IMR-90 (cell line): ENCODE data around the gene SEMA6D. TPM values are rescaled to one million over a fixed set of nuclear protein-coding genes. Genes with fewer than 3 reads are reported as not detected.

Experiments used
- ATAC-seq: fragments of 200-7000 bp; cut with Tn5 transposase; 2 replicates; pipeline ENCODE4 v1.9.1; 2020; ENCODE audit warnings: low read depth, mild to moderate bottlenecking, moderate library complexity
- BruUV-seq: library from RNA; stranded (reverse); fragments of 400-500 nt; replicated peaks from 2 replicates; lab custom pipeline; 2021; lab: Mats Ljungman, UMichigan
- CTCF ChIA-PET: fragments of 300-600 bp; formaldehyde crosslinking; extraction: SDS; loops from one replicate; lab custom pipeline; 2021; ENCODE audit warnings: antibody characterized with exemption; lab: Yijun Ruan, JAX
- POLR2A ChIA-PET: fragments of 300-600 bp; sonication (Branson Sonifier 250); formaldehyde crosslinking; loops from one replicate; lab custom pipeline; 2022; ENCODE audit warnings: antibody characterized with exemption; ENCODE audit not compliant: unreplicated experiment; lab: Charles Lee
- DNase-seq: peaks from one replicate; pipeline ENCODE4 v3.0.0; 2013
- H2AFZ ChIP-seq: replicated peaks from 2 replicates; pipeline ENCODE3; 2013; ENCODE audit warnings: low read length, mild to moderate bottlenecking; ENCODE audit not compliant: poor library complexity
- H2AK5ac ChIP-seq: 2 replicates; pipeline ENCODE4 v1.6.1; 2013; ENCODE audit warnings: low read depth, low read length, inconsistent platforms
- H2AK9ac ChIP-seq: replicated peaks from 2 replicates; pipeline ENCODE3; 2013; ENCODE audit warnings: mild to moderate bottlenecking, low read depth, low read length, moderate library complexity; ENCODE audit not compliant: poor library complexity
- H2BK120ac ChIP-seq: 2 replicates; pipeline ENCODE4 v1.6.1; 2013; ENCODE audit warnings: low read depth, low read length, inconsistent platforms
- H2BK15ac ChIP-seq: 3 replicates; pipeline ENCODE4 v1.6.1; 2013; ENCODE audit warnings: low read depth, low read length, inconsistent platforms
- H2BK20ac ChIP-seq: 2 replicates; pipeline ENCODE4 v1.6.1; 2013; ENCODE audit warnings: low read depth, mild to moderate bottlenecking, inconsistent platforms, low read length, moderate library complexity
- H2BK5ac ChIP-seq: 2 replicates; pipeline ENCODE4 v1.6.1; 2013; ENCODE audit warnings: mild to moderate bottlenecking, low read depth, low read length, inconsistent platforms; ENCODE audit not compliant: poor library complexity, severe bottlenecking
- H3K14ac ChIP-seq: replicated peaks from 2 replicates; pipeline ENCODE4 v1.6.1; 2013; ENCODE audit warnings: low read depth, low read length, inconsistent platforms
- H3K18ac ChIP-seq: 2 replicates; pipeline ENCODE4 v1.6.1; 2013; ENCODE audit warnings: low read depth, low read length, control low read depth
- H3K23ac ChIP-seq: 2 replicates; pipeline ENCODE4 v1.6.1; 2013; ENCODE audit warnings: low read depth, low read length, inconsistent platforms
- H3K27ac ChIP-seq: 2 replicates; pipeline ENCODE4 v1.5.1; 2013; ENCODE audit warnings: mild to moderate bottlenecking, control low read depth, low read length; ENCODE audit not compliant: insufficient read depth
- H3K27me3 ChIP-seq: 2 replicates; pipeline ENCODE4 v1.6.1; 2013; ENCODE audit warnings: low read length; ENCODE audit not compliant: control insufficient read depth, insufficient read depth
- H3K36me3 ChIP-seq: 2 replicates; pipeline ENCODE4 v1.6.1; 2013; ENCODE audit warnings: low read length, mixed read lengths; ENCODE audit not compliant: control insufficient read depth, insufficient read depth
- H3K4ac ChIP-seq: 2 replicates; pipeline ENCODE4 v1.6.1; 2013; ENCODE audit warnings: low read depth, low read length, inconsistent platforms
- H3K4me1 ChIP-seq: 2 replicates; pipeline ENCODE4 v1.6.1; 2013; ENCODE audit warnings: low read length, mixed read lengths; ENCODE audit not compliant: control insufficient read depth, insufficient read depth
- H3K4me2 ChIP-seq: 2 replicates; pipeline ENCODE4 v1.6.1; 2013; ENCODE audit warnings: low read depth, mild to moderate bottlenecking, control low read depth, low read length, moderate library complexity
- H3K4me3 ChIP-seq: 2 replicates; pipeline ENCODE4 v1.5.1; 2013; ENCODE audit warnings: low read depth, mild to moderate bottlenecking, control low read depth, low read length, moderate library complexity; ENCODE audit not compliant: insufficient read depth
- H3K56ac ChIP-seq: 2 replicates; pipeline ENCODE4 v1.6.1; 2013; ENCODE audit warnings: low read length, inconsistent platforms; ENCODE audit not compliant: insufficient read depth; ENCODE audit errors: extremely low read depth
- H3K79me1 ChIP-seq, 2 experiments: 2 replicates each; pipeline ENCODE4 v1.6.1; 2013; ENCODE audit warnings: low read length in 2 of 2, inconsistent platforms in 1 of 2, low read depth in 1 of 2
- H3K9ac ChIP-seq: 2 replicates; pipeline ENCODE4 v1.6.1; 2013; ENCODE audit warnings: low read depth, low read length, control low read depth
- H3K9me1 ChIP-seq: 2 replicates; pipeline ENCODE4 v1.6.1; 2013; ENCODE audit warnings: low read length, inconsistent platforms; ENCODE audit not compliant: insufficient read depth
- H3K9me3 ChIP-seq: 2 replicates; pipeline ENCODE4 v1.6.1; 2013; ENCODE audit warnings: low read length; ENCODE audit not compliant: control insufficient read depth, insufficient read depth
- H4K20me1 ChIP-seq: 2 replicates; pipeline ENCODE4 v1.6.1; 2013; ENCODE audit warnings: low read length, inconsistent platforms; ENCODE audit not compliant: insufficient read depth
- H4K5ac ChIP-seq: 2 replicates; pipeline ENCODE4 v1.6.1; 2013; ENCODE audit warnings: mild to moderate bottlenecking, low read depth, low read length, control low read depth
- H4K8ac ChIP-seq, 2 experiments: 2 replicates each; pipeline ENCODE4 v1.6.1; 2013; ENCODE audit warnings: low read depth in 2 of 2, low read length in 2 of 2, control low read depth in 1 of 2, inconsistent platforms in 1 of 2
- H4K91ac ChIP-seq: 2 replicates; pipeline ENCODE4 v1.6.1; 2013; ENCODE audit warnings: low read depth, low read length, inconsistent platforms; ENCODE audit not compliant: insufficient read depth
- BHLHE40 ChIP-seq: fragments of 150-350 bp; IDR thresholded peaks from 2 replicates; pipeline ENCODE4 v1.6.1; 2016; ENCODE audit warnings: mild to moderate bottlenecking, low read depth, low read length
- CHD1 ChIP-seq: IDR thresholded peaks from 2 replicates; pipeline ENCODE4 v1.6.1; 2012; ENCODE audit warnings: low read depth, low read length, improper control_type of control experiment
- MAFK ChIP-seq: IDR thresholded peaks from 2 replicates; pipeline ENCODE4 v1.6.1; 2012; ENCODE audit warnings: low read depth, low read length, improper control_type of control experiment
- RCOR1 ChIP-seq: IDR thresholded peaks from 2 replicates; pipeline ENCODE4 v1.6.1; 2012; ENCODE audit warnings: mild to moderate bottlenecking, low read length, improper control_type of control experiment; ENCODE audit not compliant: insufficient replicate concordance
- WGBS, 2 experiments: methylation state at CpG; one replicate each; pipeline versions ENCODE4 v1.1.5 to v1.1.7; 2013; ENCODE audit warnings: missing lambda C conversion rate in 2 of 2; ENCODE audit not compliant: insufficient read length in 1 of 2; ENCODE audit errors: extremely low coverage in 2 of 2; 5-methylcytosine and 5-hydroxymethylcytosine counted together
- dilution Hi-C: fragments of 300-500 bp; cut with HindIII; formaldehyde crosslinking; loops from one replicate; pipeline ENCODE4 v1.14.3; 2018; ENCODE audit warnings: low sequenced_read_pairs; ENCODE audit not compliant: unreplicated experiment
- in situ Hi-C: fragments of 300-500 bp; cut with MboI; formaldehyde crosslinking; loops from 3 replicates; pipeline ENCODE4 v1.14.3; 2019; ENCODE audit warnings: low sequenced_read_pairs, inconsistent platforms, mixed read lengths
- intact Hi-C: fragments of 100-400 bp; cut with micrococcal nuclease; formaldehyde crosslinking; loops from 2 replicates; pipeline ENCODE4 v1.10.0; 2022
- polyA plus RNA-seq, 3 experiments: library from polyadenylated mRNA; depleted of rRNA; stranded (reverse); fragments of >200 nt; gene quantifications; 2 replicates each; pipeline ENCODE4 v1.2.3, GENCODE V29; 2012; ENCODE audit warnings: low replicate concordance in 1 of 3
- total RNA-seq: library from RNA; depleted of rRNA; stranded (reverse); fragments of >200 nt; gene quantifications from 2 replicates; pipeline ENCODE4 v1.2.3, GENCODE V29; 2012
- TF ChIP-seq, protein P1 (sequence below): fragments of 150-350 bp; IDR thresholded peaks from 2 replicates; pipeline ENCODE4 v1.6.1; 2016; ENCODE audit warnings: low read depth, mild to moderate bottlenecking, low read length, moderate library complexity, borderline replicate concordance

The SEMA6D gene
- total and polyA plus RNA-seq, 2 of the 4 experiments (the other 2 are of a cell fraction) = 12.6 to 17.4 TPM

DNA sequence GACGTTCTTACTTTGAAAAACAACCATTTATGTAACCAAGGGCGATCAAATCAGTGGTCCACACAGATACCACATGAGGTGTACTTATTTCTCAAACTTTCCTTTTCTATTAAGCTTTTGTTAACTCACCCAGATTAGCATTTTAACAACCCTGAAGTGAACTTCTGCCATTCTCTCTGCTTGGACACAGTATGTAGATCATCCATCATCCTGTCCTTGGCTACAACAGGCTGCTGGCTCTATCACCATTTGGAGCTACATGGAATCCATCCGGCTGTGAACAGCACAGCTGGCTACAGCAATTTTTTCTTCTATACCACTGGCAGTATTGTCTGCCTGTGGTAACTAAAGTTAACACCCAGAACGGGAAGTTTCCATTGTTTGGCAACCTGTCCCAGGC is 4.4 kb downstream of the SEMA6D start:
- Histone ChIP-seq H3K27me3 (no peaks in the 10 kb centered on the region), H4K91ac (no peak overlapping the region), H3K4ac (no peak overlapping the region), H3K18ac (no peak overlapping the region), H2BK5ac (no peak overlapping the region), H4K5ac (no peak overlapping the region), H2BK15ac (no peak overlapping the region), H3K23ac (peak overlapping the region; percentile 46), H3K4me3 (no peak overlapping the region), H2AK9ac (no peak overlapping the region), H3K56ac (no peak overlapping the region), H3K9me3 (no peaks in the 10 kb centered on the region), H3K9me1 (peaks cover 3% of the 10 kb centered on the region), H3K14ac (no peak overlapping the region), H3K27ac (no peak overlapping the region), H2BK120ac (no peak overlapping the region), H2AK5ac (peak overlapping the region; percentile 21; the same call in 1 of the 2 replicates), H3K9ac (no peak overlapping the region), H2AFZ (no peak overlapping the region), H3K4me2 (no peak overlapping the region), H4K20me1 (peaks cover 17% of the 10 kb centered on the region; the same call in 1 of the 2 replicates), H3K4me1 (peaks cover 3% of the 10 kb centered on the region; the same call in 1 of the 2 replicates), H3K36me3 (no peaks in the 10 kb centered on the region), H2BK20ac (no peak overlapping the region), H4K8ac (no peak overlapping the region; a peak in 1 of 4 replicates), H3K79me1 (peaks cover 0 to 53% of the 10 kb centered on the region in 2 experiments; a peak in 3 of 4 replicates)
- in situ Hi-C loops = no loop called here
- ChIA-PET POLR2A (no interaction called here), CTCF (no interaction called here)
- BruUV-seq = no TSS peak
- dilution Hi-C loops = no loop called here
- ATAC-seq (no peak), DNase-seq (no peak)
- intact Hi-C loops = loop anchor here (2.0 kb wide), 1 partner anchor 15 kb away; no protein-coding TSS in a partner anchor
- no peak for TF ChIP-seq RCOR1
- no peak for TF ChIP-seq CHD1
- no peak for TF ChIP-seq MAFK
- TF ChIP-seq, protein P1, sequence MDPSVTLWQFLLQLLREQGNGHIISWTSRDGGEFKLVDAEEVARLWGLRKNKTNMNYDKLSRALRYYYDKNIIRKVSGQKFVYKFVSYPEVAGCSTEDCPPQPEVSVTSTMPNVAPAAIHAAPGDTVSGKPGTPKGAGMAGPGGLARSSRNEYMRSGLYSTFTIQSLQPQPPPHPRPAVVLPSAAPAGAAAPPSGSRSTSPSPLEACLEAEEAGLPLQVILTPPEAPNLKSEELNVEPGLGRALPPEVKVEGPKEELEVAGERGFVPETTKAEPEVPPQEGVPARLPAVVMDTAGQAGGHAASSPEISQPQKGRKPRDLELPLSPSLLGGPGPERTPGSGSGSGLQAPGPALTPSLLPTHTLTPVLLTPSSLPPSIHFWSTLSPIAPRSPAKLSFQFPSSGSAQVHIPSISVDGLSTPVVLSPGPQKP = no peak
- TF ChIP-seq BHLHE40 = no peak
- WGBS, 2 experiments = 78% methylated on average over 3 of the region's 4 CpGs; no CpG with 5 or more reads in 1 of the 2 experiments
